Mucosa of gallbladder (tissue), 1 donor: ENCODE data around the gene PYGO2. TPM values are rescaled to one million over a fixed set of nuclear protein-coding genes. Genes with fewer than 3 reads are reported as not detected.
"Not testable (repeated sequence)": the region's sequence is repeated elsewhere in the genome, so short reads cannot be mapped to it uniquely, and the experiment has no call there.

Experiments used
- DNase-seq: peaks from one replicate; pipeline ENCODE4 v3.0.0-alpha.2; 2020; ENCODE audit warnings: low spot score
- total RNA-seq: library from RNA; stranded (reverse); gene quantifications from one replicate; pipeline ENCODE4 v1.2.1, GENCODE V29; 2021
- donor health status: DM: no; HTN: no; CAD: no.

Gene PYGO2
- total RNA-seq, 1 donor from 2014 or later: 54.5 TPM

DNA sequence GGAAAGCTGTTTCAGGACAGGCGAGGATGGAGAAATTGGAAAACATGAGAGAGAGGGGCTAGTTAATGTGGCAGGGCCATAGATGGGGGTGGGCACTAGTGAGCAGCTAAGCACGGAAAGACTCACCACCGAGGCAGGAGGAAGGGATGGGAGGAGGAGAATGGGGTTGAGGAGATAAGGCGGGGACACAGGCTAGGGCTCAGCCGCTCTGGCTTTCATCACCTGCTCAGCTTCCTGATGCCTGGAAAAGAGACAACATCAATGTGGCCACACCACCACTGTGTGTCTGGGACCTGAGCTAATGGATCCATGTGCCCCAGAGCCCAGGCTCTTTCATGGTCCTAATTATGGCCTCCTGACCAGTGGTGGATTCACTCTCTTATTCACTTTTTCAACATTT lies 52.6 kb downstream of the PYGO2 start:
- no peak for DNase-seq

DNA sequence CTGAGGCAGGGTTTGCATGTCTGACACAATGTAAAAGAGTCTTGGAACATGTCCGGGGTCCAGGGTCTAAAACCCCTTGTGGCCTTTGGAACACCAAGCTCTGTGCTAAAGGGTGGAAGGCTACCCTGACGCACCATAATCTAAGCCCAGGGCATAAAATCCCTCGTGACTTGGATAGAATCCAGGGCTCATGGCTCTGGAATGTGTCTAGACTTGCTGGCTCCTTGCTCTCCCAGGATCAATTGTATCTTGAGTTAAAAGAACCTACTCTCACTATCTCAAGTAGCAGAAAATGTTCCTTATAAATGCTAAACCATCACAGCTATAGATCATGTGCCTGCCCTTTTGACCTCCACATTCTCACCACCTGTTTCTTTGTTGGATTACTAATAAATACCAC lies 53.5 kb downstream of the PYGO2 start:
- not testable (repeated sequence) for DNase-seq

Other genes with a start within 250 kb of the PYGO2 start
- gene KCNN3, start 91.5 kb downstream of the PYGO2 start, total RNA-seq: 3.9 TPM
- 33.0 TPM for gene PMVK, start 25.1 kb downstream of the PYGO2 start, total RNA-seq
- gene PBXIP1, start 5.7 kb downstream of the PYGO2 start, total RNA-seq: 208 TPM
- 123 TPM for gene SHC1, start 9.0 kb upstream of the PYGO2 start, total RNA-seq
- 27.1 TPM for gene CKS1B, start 12.9 kb upstream of the PYGO2 start, total RNA-seq
- 37.9 TPM for gene FLAD1, start 21.6 kb upstream of the PYGO2 start, total RNA-seq
- gene LENEP, start 31.8 kb upstream of the PYGO2 start, total RNA-seq: not detected
- 122 TPM for gene ZBTB7B, start 41.0 kb upstream of the PYGO2 start, total RNA-seq
- 1.0 TPM for gene DCST2, start 72.0 kb upstream of the PYGO2 start, total RNA-seq
- gene DCST1, start 72.0 kb upstream of the PYGO2 start, total RNA-seq: not detected
- gene ADAM15, start 89.5 kb upstream of the PYGO2 start, total RNA-seq: 146 TPM
- gene EFNA4, start 102.0 kb upstream of the PYGO2 start, total RNA-seq: 12.8 TPM
- gene EFNA3, start 117.1 kb upstream of the PYGO2 start, total RNA-seq: 2.7 TPM
- 100.0 TPM for gene EFNA1, start 166.1 kb upstream of the PYGO2 start, total RNA-seq
- gene SLC50A1, start 174.1 kb upstream of the PYGO2 start, total RNA-seq: 54.7 TPM
- 130 TPM for gene DPM3, start 178.7 kb upstream of the PYGO2 start, total RNA-seq
- 158 TPM for gene KRTCAP2, start 211.5 kb upstream of the PYGO2 start, total RNA-seq
- gene TRIM46, start 212.1 kb upstream of the PYGO2 start, total RNA-seq: 0.83 TPM
- gene THBS3, start 246.1 kb upstream of the PYGO2 start, total RNA-seq: 43.1 TPM
- 31.3 TPM for gene MTX1, start 246.9 kb upstream of the PYGO2 start, total RNA-seq